Activated CD4-positive, alpha-beta T cell treated with anti-CD3 and anti-CD28 coated beads, Interleukin-2, amount 10 ng/mL, durations not matched to agents 7 days and 5 days (primary cell): ENCODE results near the gene RELB. TPM values are rescaled to one million over a fixed set of nuclear protein-coding genes. Genes with fewer than 3 reads are reported as not detected.

Experiments used
- CTCF ChIA-PET: fragments of 350-600 bp; sonication (Branson Sonifier 250); formaldehyde crosslinking; loops from one replicate; lab custom pipeline; 2021; ENCODE audit warnings: antibody characterized with exemption; lab: Charles Lee
- POLR2A ChIA-PET: fragments of 350-600 bp; sonication (Branson Sonifier 250); formaldehyde crosslinking; loops from one replicate; lab custom pipeline; 2021; ENCODE audit warnings: antibody characterized with exemption; lab: Charles Lee
- DNase-seq: peaks from one replicate; pipeline ENCODE4 v3.0.0-alpha.2; 2020
- H3K27ac Mint-ChIP-seq: one replicate; pipeline ENCODE4 v1.8.0; 2021; ENCODE audit warnings: mild to moderate bottlenecking, moderate library complexity, mixed read lengths
- H3K27me3 Mint-ChIP-seq: one replicate; pipeline ENCODE4 v1.8.0; 2021; ENCODE audit warnings: mixed read lengths
- H3K36me3 Mint-ChIP-seq: one replicate; pipeline ENCODE4 v1.8.0; 2021; ENCODE audit warnings: low read depth, mixed read lengths
- H3K4me1 Mint-ChIP-seq: one replicate; pipeline ENCODE4 v1.8.0; 2021; ENCODE audit warnings: mixed read lengths
- H3K4me3 Mint-ChIP-seq: one replicate; pipeline ENCODE4 v1.8.0; 2021; ENCODE audit warnings: mild to moderate bottlenecking, moderate library complexity, mixed read lengths
- H3K9me3 Mint-ChIP-seq: one replicate; pipeline ENCODE4 v1.8.0; 2021; ENCODE audit warnings: mixed read lengths
- total RNA-seq, 2 experiments: library from RNA; stranded (reverse); gene quantifications; one replicate each; pipeline ENCODE4 v1.2.3, GENCODE V29; 2021

The RELB gene
- total RNA-seq, 2 experiments from 2014 or later, result 16.8 to 20.0 TPM

DNA sequence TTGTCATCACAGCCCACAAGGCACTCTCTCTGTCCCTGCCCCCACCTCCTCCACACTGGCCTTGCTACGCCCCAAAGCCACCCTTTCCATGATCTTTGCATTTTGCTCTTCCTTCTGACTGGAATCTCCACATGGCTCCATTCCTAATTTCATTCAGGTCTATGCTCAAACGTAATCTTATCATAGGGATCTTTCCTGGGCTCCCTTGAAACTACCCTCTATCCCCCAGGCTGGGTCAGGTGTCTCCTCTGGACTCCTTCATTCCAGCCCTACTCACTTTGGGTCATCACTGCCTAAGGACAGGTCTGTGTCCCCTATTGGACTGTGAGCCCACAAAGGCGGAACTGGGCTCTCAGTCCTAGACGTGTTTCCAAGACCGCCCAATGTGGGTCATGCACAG, 80.9 kb downstream of the RELB start:
- Mint-ChIP-seq H3K9me3 (no peaks in the 10 kb centered on the region), H3K4me3 (no peak overlapping the region), H3K36me3 (peaks cover 16% of the 10 kb centered on the region), H3K4me1 (peaks cover 46% of the 10 kb centered on the region), H3K27me3 (no peaks in the 10 kb centered on the region), H3K27ac (no peak overlapping the region)
- ChIA-PET CTCF (interaction anchor here (1.1 kb wide), 1 partner anchor 60 kb away, joined by 3 read pairs; no protein-coding TSS in a partner anchor), POLR2A (no interaction called here)
- DNase-seq, result no peak

- ChIA-PET CTCF (no interaction called here), POLR2A (no interaction called here)
- Mint-ChIP-seq H3K4me1 (peaks cover 41% of the 10 kb centered on the region), H3K4me3 (no peak overlapping the region), H3K9me3 (peaks cover 2% of the 10 kb centered on the region), H3K36me3 (peaks cover 30% of the 10 kb centered on the region), H3K27me3 (no peaks in the 10 kb centered on the region), H3K27ac (peak overlapping the region; percentile 72)
- no peak for DNase-seq
Measured at GRCh38 chr19:45086480-45086879, 85.2 kb downstream of the RELB start.

DNA sequence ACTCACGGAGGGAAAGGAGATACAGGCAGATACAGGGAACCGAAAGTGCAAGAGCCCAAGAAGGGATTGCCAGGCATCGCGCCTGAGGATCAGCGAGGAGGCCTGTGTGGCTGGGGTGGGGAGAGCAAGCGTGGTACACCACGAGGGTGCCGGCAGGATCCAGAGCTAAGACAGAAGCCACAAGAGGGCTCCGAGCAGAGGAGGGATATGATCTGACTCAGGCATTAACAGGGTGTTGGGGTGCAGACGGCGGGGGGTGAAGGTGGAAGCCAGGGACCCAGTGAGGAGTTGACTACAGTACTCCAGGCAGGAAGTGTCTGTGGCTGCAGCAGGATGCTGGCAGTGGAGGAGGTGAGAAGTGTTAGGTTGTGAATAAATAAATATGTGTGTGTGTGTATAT, 86.3 kb downstream of the RELB start:
- Mint-ChIP-seq H3K36me3 (peaks cover 24% of the 10 kb centered on the region), H3K4me1 (peaks cover 38% of the 10 kb centered on the region), H3K4me3 (peak overlapping the region; percentile 46), H3K27ac (peak overlapping the region; percentile 72), H3K27me3 (no peaks in the 10 kb centered on the region), H3K9me3 (peaks cover 2% of the 10 kb centered on the region)
- ChIA-PET CTCF (interaction anchor here (0.6 to 1.5 kb wide), 4 partner anchors 11 to 314 kb away, joined by 3 to 5 read pairs (median 4); no protein-coding TSS in a partner anchor), POLR2A (no interaction called here)
- DNase-seq, result peak; percentile 63

Other genes starting within 250 kb of the RELB start
- gene CBLC, start 223.6 kb upstream of the RELB start, total RNA-seq, result not detected
- gene BCAM, start 192.4 kb upstream of the RELB start, total RNA-seq, result not detected
- gene NECTIN2, start 155.2 kb upstream of the RELB start, total RNA-seq, result not detected
- gene TOMM40, start 110.2 kb upstream of the RELB start, total RNA-seq, result 10 to 100 TPM; 55.7 to 65.3 TPM
- gene APOE, start 95.7 kb upstream of the RELB start, total RNA-seq, result under 1 TPM; 0.45 to 0.75 TPM
- not detected for gene APOC1, start 86.9 kb upstream of the RELB start, total RNA-seq
- gene APOC4, start 59.2 kb upstream of the RELB start, total RNA-seq, result not detected
- not detected for gene APOC2, start 55.4 kb upstream of the RELB start, total RNA-seq
- gene CLPTM1, start 46.1 kb upstream of the RELB start, total RNA-seq, result 10 to 100 TPM; 70.6 to 72.8 TPM
- 100 to 1,000 TPM; 101 to 109 TPM for gene CLASRP, start 37.6 kb downstream of the RELB start, total RNA-seq
- gene ZNF296, start 75.0 kb downstream of the RELB start, total RNA-seq, result 1 to 10 TPM; 4.0 to 4.1 TPM
- gene GEMIN7, start 77.8 kb downstream of the RELB start, total RNA-seq, result 10 to 100 TPM; 27.1 to 30.0 TPM
- gene PPP1R37, start 91.7 kb downstream of the RELB start, total RNA-seq, result 10 to 100 TPM; 21.1 to 21.7 TPM
- gene NKPD1, start 159.5 kb downstream of the RELB start, total RNA-seq, result under 1 TPM in 1 of 2 experiments, not detected in 1; 0.17 TPM
- gene TRAPPC6A, start 176.8 kb downstream of the RELB start, total RNA-seq, result 10 to 100 TPM; 55.1 to 64.2 TPM
- gene BLOC1S3, start 177.3 kb downstream of the RELB start, total RNA-seq, result 10 to 100 TPM; 15.3 to 19.7 TPM
- not detected for gene EXOC3L2, start 243.9 kb downstream of the RELB start, total RNA-seq
- gene MARK4, start 249.8 kb downstream of the RELB start, total RNA-seq, result 10 to 100 TPM; 19.5 to 19.6 TPM